GM18507 (cell line): Measurements from ENCODE around the gene TIMM13.
A peak's percentile ranks its signal among the peaks of the same experiment; 100 is the strongest.
"Not testable (repeated sequence)": the region's sequence is repeated elsewhere in the genome, so short reads cannot be mapped to it uniquely, and the experiment has no call there.

Experiments used
- DNase-seq: peaks from one replicate; pipeline ENCODE4 v3.0.0; 2011; ENCODE audit warnings: low read depth; ENCODE audit not compliant: insufficient read length; ENCODE audit errors: extremely low spot score
- FAIRE-seq: peaks from 2 replicates; lab custom pipeline; 2011; peaks lifted over from hg19 to GRCh38; lab: Jason Lieb, UNC

TIMM13 gene

DNA sequence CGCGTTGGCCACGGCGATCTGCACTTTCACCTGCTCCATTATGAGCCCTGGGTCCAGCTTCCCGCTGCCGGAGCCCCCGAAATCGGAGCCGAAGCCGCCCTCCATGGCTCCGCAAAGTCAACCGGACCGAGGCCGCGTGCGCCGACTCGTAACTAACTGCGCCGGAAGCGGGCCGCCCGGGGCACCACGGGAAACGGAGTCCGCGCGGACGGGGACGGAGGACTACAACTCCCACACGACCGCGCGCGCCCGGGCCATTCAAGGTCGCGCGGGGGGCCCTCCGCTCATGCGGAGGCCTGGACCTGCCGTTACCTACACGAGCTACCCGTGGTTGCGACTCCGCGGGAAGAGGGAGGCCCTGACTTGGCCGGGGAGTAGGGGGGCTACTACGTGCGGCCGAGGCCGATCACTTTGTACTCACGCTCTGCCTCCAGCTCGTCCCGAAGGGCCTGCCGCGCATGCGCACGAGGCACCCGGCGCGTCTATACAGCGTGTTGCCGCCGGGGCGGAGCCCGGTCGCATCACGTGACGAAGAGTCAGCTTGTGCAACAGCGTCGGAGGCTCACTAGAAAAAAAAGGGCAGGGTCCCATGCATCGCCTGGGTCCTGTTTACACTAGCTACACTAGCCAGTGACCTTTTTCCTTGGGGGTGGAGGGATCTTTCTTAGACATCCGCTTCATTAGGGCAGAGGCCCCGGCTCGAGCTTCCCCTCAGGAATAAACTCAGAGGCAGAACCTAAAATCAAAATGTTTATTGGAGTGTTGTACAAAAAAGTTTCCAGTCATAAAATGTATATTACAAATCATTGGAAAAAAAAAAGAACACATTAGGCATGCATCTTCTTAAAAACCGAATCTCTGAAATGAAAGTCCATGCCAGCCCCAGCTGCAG, at the start of gene TIMM13:
Gene TIMM13 (minus strand): TSS at position 158 of the 892 bp plus-strand sequence. CDS start 53 bp downstream, at position 105.
- DNase-seq (peak; percentile 93), FAIRE-seq (peak; percentile 94)

- DNase-seq (no peak), FAIRE-seq (peak; percentile 47)
These were observed 49.2 kb upstream of the TIMM13 start for GRCh38 chr19:2476451-2477140.

DNA sequence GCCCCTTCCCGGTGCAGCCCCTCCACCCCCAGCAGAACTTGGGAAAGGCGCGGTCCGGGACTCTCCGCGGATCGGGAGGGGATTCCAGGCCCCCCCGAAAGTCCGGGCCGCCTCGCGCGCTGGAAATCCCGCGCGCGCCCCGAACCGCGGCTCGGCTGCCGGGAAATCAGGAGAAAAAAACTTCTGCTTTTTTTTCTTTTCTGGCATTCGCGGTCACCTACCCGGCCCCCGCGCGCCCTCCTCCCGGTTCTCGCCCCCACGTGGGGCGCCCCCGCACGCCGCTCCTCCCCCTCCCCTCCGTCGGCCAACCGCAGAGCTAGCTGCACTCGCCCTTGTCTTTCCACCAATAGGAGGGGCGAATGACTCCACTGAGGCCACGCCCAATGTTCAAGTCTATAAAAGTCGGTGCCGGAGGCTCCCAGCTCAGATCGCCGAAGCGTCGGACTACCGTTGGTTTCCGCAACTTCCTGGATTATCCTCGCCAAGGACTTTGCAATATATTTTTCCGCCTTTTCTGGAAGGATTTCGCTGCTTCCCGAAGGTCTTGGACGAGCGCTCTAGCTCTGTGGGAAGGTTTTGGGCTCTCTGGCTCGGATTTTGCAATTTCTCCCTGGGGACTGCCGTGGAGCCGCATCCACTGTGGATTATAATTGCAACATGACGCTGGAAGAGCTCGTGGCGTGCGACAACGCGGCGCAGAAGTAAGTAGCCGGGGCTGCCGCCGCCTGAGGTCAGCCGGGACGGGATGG, 48.5 kb upstream of the TIMM13 start, which contains the start of gene GADD45B:
Gene GADD45B (plus strand): TSS at position 426 of the 749 bp plus-strand sequence. CDS start 232 bp downstream, at position 658.
- FAIRE-seq (peak; percentile 99), DNase-seq (peak; percentile 98)

DNA sequence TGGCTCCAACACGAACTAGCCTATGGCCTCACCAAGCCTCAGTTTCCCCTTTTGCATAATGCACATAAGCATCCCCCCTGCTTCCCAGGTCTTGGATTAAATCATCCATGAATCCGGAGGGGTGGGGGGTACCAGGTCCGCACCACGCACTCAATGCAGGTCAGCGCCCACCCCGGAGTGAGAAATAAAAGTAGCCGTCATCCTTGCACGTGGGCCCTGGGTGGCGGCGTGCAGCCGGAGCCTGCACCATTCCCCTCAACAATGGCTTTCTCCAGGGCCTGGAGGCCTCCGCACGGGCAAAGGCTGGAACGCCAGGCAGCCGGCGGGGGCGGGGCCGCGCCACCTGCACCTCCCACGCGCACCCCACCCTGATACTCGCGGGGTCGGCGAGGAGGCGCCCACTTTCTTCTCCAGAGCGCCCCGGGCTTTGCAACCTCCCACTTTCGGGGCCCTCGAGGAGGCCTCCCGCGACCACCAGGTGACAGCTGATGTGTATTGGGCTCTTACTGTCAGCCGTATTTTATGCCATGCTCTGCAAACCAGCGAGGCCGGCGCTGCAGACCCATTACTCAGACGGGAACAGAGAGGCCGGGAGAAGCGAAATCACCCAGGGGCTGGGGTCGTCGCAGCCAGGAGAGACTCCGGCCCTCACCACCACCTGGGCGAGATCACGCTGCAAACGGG, 47.8 kb upstream of the TIMM13 start:
- no peak for DNase-seq
- FAIRE-seq: peak; percentile 70

- FAIRE-seq: peak; percentile 84
- no peak for DNase-seq
These were observed 47.0 kb upstream of the TIMM13 start for GRCh38 chr19:2474232-2475017.

DNA sequence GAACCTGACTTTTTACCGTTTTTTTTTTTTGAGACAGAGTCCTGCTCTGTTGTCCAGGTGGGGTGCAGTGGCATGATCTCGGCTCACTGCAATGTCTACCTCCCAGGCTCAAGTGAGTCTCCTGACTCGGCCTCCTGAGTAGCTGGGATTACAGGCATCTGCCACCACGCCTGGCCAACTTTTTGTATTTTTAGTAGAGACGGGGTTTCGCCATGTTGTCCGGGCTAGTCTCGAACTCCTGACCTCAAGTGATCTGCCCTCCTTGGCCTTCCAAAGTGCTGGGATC, 42.5 kb upstream of the TIMM13 start:
- FAIRE-seq, DNase-seq: not testable (repeated sequence)

DNA sequence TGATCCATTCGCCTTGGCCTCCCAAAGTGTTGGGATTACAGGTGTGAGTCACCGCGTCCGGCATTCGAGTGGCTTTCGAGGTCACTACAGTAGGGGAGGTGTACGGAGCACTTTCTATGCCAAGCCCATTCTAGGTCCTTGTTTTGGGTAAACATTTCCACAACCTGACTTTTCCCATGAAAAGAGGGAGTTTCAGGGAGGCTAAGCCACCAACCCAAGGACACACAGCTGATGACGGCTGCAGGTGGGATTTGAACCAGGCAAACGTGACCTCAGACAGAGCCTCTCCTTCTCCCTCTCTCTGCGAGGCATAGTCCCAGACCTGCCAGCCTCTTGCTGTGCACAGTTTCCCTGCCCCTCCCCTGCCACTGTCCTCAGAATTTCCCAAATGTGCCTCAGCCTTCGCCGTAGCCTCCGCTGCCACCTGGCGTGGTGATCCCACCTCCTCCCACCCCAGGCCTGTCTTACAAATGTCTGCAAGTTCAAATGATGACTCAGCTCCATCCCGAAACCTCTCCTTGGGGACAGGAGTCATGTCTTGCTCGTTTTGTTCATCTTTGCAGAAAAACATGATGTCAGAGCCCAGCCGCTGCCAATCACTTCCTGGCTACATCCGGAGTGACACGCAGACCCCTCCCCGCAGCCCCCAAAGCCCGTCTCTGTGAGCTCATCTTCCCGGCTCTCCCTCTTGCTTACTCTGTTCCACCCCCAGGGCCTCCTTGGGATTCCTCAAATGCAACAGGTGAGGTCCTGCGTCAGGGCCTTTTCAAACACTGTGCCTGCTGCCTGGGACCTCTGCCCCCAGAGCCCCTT, 41.9 kb upstream of the TIMM13 start:
- peak; percentile 80 for FAIRE-seq
- DNase-seq: no peak

GRCh38 chr19:2468596-2468995, 41.2 kb upstream of the TIMM13 start:
- no peak for DNase-seq
- FAIRE-seq: no peak

DNA sequence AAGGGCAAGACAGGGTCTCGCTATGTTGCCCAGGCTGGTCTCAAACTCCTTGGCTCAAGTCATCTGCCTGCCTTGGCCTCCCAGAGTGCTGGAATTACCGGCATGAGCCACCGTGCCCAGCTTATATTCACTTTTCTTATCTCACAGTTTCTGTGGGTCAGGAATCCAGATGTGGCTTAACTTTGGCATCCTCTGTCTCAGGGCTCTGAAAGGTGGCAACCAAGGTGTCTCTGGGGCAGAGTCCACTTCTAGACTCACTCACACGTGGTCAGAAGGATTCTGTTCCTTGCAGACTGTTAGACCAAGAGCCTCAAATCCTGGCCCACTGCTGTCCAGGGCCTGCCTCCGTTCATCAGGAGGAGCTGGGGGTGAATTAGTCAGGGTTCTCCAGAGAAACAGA, 37.0 kb upstream of the TIMM13 start:
- FAIRE-seq: no peak

GRCh38 chr19:2463694-2464093, 36.3 kb upstream of the TIMM13 start:
- FAIRE-seq, DNase-seq: not testable (repeated sequence)

More for the DNA sequence above, 37.0 kb upstream of the TIMM13 start:
- no peak for DNase-seq

- FAIRE-seq: no peak
These were observed 35.4 kb upstream of the TIMM13 start for GRCh38 chr19:2462635-2463421.

DNA sequence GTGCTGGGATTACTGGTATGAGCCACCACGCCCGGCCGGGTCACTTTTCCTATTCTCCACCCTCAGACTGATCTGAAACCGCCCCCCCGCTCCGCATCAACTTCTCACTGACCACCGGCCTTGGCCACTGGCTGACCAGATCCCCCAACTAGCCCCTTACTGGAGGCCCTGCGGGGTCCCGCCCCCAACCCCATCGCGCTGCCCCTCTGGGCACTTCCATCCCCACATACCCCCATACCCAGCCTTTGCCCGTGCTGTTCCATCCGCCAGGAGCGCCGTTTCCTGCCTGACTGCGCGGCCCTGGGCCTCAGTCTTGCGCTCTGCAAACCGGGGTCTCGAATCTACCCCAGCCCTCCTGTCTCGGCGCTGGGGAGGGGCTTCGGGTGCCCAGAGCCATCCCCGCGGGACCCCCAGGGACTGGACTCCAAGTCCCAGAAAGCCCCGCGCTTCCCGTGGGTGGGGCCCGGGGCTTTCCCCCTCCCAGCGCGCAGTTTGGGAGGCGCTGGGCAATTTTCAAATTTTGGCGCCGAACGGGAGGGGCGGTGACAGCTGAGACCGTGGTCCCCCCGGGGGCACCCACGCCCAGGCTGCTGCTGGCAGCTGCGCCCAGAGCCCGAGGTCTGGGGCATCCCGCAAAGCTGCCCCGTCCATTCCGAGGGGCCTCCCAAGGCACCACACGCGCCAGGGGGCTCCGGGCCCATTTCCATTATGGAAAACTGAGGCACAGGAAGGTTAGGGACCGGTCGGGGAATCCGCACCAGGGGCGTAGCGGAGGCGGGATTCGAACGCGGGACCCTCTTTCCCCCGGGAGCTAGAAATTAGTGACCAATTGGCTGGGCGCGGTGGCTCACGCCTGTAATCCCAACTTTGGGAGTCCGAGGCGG, 34.6 kb upstream of the TIMM13 start:
- DNase-seq: no peak

More at GRCh38 chr19:2462635-2463421, 35.4 kb upstream of the TIMM13 start:
- no peak for DNase-seq

DNA sequence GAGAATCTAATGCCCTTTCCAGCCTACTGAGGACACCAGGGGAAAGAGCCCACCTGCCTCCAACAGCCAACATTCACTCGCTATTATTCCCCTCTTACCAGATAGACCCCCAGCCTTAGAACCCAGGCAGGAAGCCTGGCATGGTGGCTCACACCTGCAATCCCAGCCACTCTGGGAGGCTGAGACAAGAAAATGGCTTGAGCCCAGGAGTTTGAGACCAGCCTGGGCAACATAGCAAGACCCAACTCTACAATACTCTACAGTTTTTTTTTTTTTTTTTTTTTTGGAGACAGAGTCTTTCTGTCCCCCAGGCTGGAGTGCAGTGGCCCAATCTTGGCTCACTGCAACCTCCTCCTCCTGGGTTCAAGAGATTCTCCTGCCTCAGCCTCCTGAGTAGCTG, 32.9 kb upstream of the TIMM13 start:
- FAIRE-seq: no peak
- no peak for DNase-seq

More for the DNA sequence above, 34.6 kb upstream of the TIMM13 start:
- peak; percentile 86 for FAIRE-seq

DNA sequence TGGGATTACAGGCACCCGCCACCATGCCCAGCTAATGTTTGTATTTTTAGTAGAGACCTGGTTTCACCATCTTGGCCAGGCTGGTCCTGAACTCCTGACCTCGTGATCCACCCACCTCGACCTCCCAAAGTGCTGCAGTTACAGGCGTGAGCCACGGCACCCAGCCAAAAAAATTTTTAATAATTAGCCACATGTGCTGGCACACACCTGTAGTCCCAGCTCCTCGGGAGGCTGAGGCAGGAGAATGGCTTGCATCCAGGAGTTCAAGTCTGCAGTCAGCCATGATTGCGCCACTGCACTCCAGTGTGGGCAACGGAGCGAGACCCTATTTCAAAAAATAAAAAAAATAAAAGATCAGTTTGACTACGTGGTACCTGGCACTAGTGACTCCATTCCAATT, 31.4 kb upstream of the TIMM13 start:
- FAIRE-seq, DNase-seq: not testable (repeated sequence)

DNA sequence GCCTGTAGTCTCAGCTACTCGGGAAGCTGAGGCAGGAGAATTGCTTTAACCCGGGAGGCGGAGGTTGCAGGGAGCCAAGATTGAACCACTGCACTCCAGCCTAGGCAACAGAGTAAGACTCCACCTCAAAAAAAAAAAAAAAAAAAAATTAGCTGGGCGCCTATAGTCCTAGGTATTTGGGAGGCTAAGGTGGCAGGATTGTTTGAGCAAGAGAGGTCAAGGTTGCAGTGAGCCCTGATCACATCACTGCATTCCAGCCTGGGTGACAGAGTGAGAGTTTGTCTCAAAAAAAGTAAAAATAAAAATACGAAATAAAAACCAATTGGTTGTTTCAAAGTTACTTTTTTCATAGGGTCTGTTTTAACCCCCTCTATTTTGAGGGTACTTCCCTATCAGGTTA, 30.7 kb upstream of the TIMM13 start:
- FAIRE-seq: no peak

GRCh38 chr19:2457394-2458037, 30.1 kb upstream of the TIMM13 start:
- FAIRE-seq: no peak
- no peak for DNase-seq

More for the DNA sequence above, 30.7 kb upstream of the TIMM13 start:
- no peak for DNase-seq
